ENCODE results near the gene TSSK6.
"Not testable (repeated sequence)": the region's sequence is repeated elsewhere in the genome, so short reads cannot be mapped to it uniquely, and the experiment has no call there.

Gene TSSK6

DNA sequence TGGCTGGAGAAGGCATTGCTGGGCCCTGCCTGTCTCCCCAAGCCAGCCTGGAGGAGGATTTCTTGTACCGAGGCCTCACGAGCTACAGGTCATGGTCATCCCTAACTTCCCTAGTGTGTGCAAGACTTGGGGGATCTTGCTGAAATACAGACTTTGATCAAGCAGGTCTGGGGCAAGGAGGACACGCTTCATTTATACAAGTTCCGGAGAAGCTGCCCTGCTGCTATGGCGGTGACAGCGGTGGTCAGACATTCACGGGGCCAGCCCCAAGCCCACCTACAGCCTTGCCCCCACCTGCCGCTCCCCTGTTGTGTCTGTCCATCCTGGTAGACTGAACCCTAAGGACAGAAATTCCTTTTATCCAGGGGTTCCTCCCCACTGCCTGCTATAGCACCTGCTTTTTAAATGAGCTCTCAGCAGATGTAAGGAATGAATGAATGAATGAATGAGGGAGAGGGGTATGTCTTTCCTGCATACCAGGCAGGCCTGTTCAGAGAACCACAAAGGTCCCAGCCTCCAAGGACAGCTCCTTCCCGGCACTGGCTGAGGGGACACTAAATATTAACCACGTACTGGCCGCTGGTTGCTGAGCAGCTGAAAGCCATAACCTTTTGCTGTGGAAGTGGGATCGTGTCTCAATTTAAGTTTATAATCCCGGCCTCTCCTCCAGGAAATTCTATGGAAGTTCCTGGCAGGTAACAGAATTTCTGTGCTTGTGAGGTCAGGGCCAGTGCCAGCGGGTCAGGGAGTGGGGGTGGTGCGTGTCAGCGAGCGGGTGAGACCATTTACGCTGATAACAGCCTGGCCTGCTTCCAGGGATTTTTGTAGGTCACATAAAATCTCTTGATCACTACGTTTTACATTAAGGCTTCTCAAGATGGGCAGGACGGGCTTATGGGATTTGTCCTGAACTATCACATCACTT lies 27.1 kb downstream of the TSSK6 start:
- no peak for DNase-seq (ENCODE audit: low read depth)

DNA sequence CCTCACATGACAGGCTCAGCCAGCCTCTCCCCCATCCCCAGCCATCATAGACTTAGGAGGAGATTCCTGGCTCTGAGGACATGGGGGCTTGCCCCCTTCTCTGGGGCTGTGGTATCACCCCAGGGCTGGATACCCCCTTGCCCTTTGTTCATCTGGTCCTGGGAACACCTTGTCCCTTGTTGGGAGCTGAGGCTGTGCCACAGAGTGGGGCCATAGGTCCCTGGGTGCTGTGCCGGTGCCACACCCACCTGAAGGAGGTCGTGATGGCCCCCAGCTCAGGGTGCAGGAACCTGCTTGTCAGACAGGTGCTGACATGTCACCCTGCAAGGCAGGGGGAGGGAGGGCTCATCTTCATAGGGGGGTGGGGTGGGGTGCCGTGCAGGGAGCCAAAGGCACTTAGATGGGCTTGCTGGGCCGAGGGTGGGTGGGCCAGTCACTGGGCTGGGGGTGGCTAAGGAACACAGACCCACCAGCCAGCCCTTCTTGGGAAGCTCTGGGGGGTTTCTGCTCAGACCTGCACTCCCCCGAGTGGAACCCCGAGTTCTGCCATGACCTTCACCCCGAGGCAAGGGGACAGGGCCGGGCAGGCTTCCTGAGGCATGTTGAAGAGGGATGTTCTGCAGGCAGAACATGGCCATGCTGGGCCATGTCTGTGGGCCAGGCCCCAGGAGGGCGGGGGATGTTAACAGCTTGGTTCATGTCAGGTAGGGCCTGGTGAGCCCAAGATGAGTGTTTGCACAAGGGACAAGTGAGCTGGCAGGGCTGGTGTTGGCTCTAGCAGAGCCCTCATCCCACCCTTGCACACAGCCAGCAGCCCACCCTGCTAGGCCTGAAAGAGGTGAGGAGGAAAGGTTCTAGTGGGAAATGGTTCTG lies 28.0 kb downstream of the TSSK6 start:
- DNase-seq (ENCODE audit: low read depth) = no peak

DNA sequence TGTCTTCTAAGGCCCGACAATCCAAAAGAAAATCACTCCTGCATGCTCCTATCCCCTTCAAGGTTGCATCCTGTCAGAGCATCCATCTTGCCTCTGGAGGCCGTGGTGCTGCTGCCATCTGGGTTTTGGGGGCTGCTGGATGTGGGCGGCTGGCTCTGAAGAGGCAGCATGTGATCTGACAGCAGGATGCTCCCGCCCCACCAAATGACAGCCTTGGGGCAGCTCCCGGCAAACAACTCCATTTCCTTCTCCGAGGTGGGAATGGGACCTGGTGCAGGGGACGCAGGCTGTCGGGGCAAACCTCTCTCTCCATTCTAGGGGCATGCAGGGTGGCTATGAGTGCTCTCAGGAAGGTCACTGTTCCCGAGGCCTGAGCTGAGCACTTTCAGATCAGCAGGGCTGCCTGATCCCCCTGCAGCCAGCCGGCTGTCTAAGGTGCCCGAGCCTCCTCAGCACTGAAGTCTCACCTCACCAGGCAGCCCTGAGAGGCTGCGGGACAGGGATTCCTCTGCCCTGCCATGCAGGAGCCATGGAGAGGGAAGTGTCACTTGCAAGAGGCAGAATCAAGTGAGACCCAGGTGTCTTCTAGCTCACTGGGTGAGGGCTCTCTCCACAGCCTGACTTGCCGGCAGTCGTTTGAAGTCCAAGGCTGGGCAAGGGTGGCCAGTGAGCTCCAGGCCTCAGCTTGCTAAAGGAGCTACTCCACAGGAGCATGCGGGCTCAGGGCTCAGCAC lies 28.8 kb downstream of the TSSK6 start:
- no peak for DNase-seq (ENCODE audit: low read depth)

DNA sequence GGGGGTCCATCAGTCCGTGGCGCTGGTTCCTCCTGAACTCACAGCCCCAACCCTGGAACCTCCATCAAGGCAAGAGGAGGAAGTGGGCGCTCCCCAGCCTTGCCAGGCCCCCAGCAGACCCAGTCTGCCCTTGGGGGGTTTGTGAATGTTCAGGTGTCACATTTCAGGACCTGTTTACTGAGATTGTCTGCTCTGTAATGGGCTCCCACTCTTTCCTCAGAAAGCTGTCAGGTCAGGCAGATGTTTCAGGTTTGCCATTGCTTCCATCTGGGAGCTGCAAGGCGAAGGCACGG lies 29.4 kb downstream of the TSSK6 start:
- DNase-seq (ENCODE audit: low read depth) = no peak

- DNase-seq (ENCODE audit: low read depth) = no peak
Observed at GRCh38 chr19:19485161-19485997, 30.0 kb downstream of the TSSK6 start.

- DNase-seq (ENCODE audit: low read depth) = no peak
Observed at GRCh38 chr19:19482809-19483596, 32.3 kb downstream of the TSSK6 start.

GRCh38 chr19:19480688-19481087 lies 34.7 kb downstream of the TSSK6 start:
- no peak for DNase-seq (ENCODE audit: low read depth)

DNA sequence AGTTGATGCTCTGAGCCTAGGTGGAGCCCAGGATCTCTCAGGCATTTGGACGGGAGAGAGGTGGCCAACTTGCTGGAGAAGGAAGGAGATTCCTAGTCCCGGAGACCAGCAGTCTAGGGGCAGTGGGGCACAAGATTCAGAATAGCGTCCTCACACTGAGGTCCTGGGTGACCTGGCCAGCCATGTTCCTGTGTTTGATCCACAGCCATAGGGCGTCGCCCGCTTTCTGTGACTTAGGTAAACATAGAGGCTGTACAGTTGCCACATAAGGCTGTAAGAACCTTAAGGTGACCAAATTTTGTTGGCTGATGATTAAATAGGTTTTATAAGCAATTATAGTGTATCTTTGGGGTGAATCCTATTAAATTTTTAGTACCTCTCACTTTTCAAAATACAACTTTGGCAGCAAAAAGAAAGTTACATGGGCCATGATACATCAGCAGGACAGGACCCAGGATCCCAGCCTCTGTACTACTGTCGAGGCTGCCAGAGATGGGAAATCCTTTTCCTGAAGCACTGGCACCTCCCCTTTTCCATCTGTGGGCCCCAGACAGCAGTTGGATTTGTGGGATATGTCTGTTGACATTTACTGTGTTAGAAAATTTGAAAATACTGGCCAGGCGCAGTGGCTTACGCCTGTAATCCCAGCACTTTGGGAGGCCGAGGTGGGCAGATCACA lies 37.5 kb downstream of the TSSK6 start:
- DNase-seq (ENCODE audit: low read depth) = no peak

DNA sequence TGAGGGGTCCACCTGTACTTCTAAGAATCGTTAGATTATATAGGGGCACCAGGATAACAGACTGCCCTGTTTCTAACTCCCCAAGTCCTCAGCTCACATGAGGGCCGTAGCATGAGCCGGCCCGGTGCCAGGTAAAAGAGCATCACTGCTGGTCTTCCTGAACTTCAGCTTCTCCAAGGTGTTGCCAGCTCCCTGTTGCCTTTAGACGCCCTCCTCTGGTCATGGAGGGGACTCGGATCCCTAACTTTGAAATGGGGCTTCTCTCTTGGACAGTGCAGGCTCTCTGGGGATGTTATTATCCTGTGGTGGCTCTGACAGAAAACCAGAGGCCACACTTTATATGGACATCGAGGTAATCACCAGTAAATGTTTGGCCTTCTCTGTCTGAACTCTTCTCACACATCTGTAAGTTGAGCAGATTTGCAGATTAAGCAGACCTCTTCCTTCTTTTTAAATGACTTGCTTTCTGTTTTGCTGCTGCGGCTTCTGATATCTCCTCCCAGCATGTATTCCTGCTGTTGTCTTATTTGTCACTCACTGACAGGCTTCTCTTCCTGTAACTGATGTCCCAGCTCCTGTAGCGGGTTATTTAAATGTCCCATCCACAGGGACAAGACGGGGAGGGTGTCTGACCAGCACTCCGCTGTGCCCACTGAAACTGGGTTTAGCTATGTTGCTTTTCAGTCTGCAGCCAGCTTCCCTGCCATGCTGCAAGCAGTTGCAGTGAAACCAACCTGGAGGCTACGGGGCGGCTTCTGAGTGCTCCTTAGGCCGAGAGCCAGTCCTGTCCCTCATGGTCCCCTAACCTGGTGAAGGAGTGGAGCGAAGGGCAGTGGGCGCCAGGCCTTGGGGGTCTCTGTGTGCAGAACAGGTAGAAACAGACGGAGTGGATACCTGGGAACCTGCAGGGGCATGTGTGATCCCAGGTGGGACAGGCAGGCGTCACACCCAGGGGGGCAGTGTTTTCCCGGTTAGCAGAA lies 39.2 kb downstream of the TSSK6 start:
- DNase-seq (ENCODE audit: low read depth) = no peak

DNA sequence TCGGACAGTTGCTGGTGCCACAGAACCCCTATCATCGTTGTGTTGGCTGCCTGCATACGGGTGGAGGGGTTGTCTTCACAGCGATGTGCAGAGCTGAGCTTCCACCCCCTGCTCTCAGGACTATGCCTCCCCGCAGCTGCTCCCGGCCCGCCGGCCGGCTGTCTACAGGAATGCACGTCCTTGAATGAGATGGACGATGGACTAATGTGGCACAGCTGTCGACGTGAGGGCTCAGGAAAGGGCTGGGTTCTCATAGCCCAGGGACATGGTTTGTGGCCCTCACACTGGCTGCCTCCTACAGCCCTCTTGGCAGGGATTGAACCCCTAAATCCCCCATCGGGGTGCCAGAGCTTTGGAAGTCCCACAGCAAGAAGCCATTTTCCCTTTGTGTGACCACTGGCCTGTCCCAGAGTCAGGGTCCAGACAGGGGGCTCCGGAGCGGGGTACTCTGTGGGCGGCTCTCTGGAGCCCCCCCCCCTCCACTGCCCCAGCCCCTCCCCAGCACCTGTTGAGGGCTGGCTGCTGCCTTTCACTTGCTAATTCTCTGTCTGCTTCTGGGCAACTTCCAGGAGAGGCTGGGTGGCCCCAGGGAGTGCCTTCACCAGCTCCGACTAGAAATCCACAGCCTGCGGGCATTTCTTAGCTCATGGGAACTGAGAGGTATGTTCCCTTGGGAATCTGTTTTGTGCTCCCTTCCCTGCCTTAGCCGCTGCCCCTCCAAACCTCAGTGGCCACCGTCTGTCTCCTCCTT lies 40.2 kb downstream of the TSSK6 start:
- no peak for DNase-seq (ENCODE audit: low read depth)

GRCh38 chr19:19472106-19472505 lies 43.2 kb downstream of the TSSK6 start:
- DNase-seq (ENCODE audit: low read depth) = not testable (repeated sequence)

DNA sequence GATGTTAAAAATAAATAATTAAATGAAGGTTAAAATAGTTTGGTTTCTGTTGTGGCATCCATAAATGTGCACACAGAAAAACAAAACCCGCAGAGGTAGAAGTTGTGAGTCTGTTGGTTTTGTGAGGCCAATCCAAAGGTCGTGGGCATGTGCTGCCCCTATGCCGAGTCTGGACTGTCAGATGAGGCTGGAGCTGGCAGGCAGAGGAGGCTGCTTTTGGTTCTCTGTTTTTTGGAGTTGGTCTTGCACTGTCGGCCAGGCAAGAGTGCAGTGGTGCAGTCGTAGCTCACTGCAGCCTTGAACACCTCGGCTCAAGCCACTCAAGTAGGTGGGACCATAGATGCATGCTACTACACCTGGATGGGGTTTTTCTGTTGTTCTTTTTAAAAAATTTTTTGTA lies 43.7 kb downstream of the TSSK6 start:
- no peak for DNase-seq (ENCODE audit: low read depth)

- no peak for DNase-seq (ENCODE audit: low read depth)
Observed at GRCh38 chr19:19470579-19470978, 44.8 kb downstream of the TSSK6 start.

- DNase-seq (ENCODE audit: low read depth) = no peak
Observed at GRCh38 chr19:19468424-19469050, 46.8 kb downstream of the TSSK6 start.

- no peak for DNase-seq (ENCODE audit: low read depth)
Observed at GRCh38 chr19:19466201-19466600, 49.1 kb downstream of the TSSK6 start.

DNA sequence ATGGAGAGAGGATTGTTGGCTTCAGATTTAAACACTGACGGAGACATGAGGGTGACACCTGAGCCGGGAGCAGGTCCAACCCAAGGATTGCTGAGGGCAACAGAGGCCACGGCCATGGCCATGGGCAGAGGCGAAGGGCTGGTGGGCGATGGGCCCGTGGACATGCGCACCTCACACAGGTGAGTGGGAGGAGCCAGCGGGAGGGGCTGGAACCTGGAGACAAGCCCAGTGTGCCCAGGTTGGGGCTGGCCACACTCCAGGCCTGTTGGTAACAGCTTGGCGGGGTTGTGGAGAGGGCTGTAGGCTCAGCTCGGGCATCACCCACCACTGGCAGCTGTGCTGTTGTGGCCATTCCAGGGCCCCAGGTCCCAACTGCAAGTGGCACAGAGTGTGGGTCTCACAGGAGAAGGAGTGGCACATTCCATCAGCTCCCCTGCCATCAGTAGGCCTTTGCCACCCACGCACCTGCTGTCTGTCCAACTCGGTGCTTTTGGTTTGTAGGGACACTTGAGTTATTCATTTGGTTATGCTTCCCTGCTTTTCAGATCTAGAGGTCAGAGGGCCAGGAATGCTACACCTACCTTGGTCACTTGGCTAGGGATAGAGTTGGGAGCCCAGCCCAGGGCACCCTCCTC lies 49.8 kb downstream of the TSSK6 start:
- DNase-seq (ENCODE audit: low read depth) = no peak
